GM18499 (cell line): Measurements from ENCODE around the gene ZC3H12A.
"Not testable (repeated sequence)": the region's sequence is repeated elsewhere in the genome, so short reads cannot be mapped to it uniquely, and the experiment has no call there.

Experiments used
- ATAC-seq: cut with Tn5 transposase; IDR thresholded peaks from one replicate; pipeline ENCODE4 v1.9.1; 2021; ENCODE audit warnings: moderate number of reproducible peaks; ENCODE audit not compliant: insufficient read depth, unreplicated experiment

The ZC3H12A gene

DNA sequence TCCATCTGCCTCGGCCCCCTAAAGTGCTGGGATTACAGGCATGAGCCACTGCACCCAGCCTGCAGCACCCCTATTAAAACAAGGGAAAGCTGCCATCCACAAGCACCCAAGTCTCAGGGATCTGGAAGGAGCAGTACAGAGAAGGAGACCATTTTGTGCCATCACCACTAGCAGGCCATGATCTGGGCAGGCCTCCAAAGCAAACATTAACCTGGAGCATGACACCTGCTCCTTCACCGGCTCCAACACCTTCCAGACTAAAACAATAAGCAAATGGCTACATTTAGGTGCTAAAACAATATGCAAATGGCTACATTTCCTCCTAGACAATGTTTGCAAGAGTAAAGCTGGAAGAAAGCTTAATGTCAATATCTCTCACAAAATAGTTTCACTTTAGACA lies 23.5 kb downstream of the ZC3H12A start:
- no peak for ATAC-seq

DNA sequence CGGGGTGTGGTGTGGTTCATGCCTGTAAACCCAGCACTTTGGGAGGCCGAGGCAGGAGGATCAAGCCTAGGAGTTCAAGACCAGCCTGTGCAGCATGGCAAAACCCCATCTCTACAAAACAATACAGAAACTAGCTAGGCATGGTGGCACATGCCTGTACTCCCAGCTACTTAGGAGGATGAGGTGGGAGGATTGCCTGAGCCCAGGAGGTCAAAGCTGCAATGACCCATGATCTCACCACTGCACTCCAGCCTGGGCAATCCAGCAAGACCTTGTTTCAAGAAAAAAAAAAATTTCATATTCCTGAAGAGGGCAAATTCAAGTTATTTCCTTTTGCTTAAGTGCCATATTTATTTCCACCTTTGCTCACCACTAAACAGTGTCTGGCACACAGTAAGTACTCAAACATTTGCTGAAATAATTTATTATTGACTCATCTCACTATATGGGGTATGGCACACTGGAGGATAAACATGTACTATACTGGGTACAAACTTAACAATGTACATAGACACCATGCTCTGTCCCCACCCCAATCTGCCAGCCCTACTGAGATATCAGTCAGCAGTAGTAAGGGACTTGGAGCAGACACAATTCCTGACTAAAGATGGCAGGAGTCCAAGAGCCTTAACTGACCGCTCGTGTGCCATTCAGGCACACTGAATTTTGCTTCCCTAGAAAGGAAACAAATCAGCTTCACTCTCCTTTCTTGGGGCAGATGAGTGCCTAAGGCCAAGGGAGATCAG lies 24.7 kb downstream of the ZC3H12A start:
- ATAC-seq = no peak

DNA sequence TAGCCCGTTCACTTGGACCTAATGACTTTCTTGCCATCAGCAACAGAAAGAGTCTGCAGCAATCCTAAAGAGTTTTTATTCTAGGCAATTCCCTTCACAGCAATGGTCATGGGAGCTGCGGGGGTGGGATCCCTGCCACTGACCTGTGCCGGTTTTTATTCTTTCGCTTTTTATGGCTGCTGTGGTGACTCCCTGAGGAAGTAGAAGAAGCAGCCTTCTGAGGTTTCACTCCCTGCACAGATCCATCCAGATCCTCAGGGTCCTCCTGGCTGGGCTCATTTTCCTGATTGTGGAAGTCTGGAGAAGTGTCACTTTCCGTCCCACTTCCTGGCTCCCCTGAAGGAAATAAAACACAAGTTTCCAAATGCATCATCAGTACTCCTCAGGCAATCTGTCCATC lies 27.3 kb downstream of the ZC3H12A start:
- no peak for ATAC-seq

DNA sequence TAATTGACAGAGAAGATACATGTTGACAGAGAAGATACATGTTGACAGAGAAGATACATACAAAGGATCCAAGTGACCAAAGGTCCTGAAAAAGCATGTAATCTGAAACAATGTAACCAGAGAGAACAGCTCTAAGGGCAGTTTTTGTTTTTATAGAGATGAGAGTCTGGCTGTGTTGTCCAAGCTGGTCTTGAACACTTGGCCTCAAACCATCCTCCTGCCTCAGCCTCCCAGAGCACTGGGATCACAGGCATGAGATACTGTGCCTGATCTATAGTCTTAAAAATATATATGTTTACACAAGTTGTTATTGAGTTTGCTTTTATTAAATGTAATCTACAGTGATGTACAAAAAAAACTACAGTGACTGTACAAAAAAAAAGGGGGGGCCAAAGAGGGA lies 27.7 kb downstream of the ZC3H12A start:
- no peak for ATAC-seq

DNA sequence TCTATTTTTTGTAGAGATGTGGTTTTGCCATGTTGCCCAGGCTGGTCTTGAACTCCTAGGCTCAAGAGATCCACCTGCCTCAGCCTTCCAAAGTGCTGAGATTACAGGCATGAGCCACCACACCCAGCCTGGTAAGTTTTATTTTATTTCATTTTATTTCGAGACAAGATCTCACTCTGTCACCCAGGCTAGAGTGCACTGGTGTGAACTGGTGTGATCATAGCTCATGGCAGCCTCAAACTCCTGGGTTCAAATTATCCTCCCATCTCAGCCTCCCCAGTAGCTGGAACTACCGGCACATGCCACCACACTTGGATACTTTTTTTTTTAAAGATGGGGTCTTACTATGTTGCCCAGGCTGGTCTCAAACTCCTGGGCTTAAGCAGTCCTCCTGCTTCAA lies 28.4 kb downstream of the ZC3H12A start:
- not testable (repeated sequence) for ATAC-seq

DNA sequence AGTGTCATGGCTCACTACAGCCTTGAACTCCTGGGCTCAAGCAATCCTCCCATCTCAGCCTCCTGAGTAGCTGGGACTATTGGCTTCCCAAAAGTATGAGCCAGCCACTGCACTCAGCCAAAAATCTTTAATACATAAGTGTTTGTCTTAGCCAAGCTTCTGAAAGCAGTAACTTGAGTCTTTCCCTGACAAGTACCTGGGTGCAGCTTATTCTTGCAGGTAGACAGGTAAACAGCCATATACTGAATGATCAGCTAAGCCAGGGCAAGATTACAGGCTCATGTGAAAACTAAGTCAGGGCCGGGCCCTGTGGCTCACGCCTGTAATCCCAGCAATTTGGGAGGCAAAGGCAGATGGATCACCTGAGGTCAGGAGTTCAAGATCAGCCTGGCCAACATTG lies 32.4 kb downstream of the ZC3H12A start:
- no peak for ATAC-seq

DNA sequence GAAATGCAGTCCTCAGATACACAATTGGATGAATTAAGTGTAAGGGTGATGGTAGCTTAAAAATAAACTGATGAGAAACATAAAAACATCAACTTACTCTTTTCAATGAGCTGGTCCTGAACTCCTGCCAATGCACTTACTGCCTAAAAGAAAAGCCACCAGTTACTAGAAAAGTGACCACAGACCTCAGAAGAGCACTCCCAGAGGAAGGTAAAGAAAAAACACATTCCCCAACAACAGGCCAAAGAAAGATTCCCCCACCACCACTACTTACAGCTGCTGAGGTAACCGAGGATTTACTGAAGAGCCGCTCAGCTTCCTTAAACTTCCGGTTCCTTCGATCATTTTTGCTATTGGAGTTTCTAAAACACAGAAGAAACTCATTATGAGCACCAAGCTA lies 34.8 kb downstream of the ZC3H12A start:
- no peak for ATAC-seq

DNA sequence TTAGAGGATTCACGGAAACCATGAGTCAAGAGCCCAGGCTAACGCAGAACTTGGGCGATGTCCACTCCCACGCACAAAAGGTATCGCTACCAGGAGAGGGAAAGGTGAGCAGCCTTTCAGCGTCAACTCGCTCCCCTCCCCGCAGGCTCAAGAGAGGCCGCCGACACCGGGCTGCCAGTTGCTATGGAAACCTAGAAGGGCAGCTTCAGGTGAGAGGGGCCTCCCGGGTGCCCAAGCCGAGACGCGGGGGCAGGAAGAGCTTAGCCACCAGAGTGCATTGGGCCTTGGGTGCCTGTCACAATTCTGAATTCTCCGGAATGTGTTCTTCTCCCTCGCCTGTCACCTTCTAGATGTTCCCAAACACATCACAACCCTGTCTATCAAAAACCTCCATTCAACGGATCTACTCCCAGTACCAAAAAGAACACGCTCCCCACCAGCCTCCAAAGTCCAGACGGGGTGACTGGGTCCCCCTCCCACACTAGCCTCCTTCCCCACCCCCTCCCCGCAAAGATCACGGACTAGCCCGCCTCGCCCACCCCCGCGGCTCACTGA lies 39.5 kb downstream of the ZC3H12A start:
- no peak for ATAC-seq

DNA sequence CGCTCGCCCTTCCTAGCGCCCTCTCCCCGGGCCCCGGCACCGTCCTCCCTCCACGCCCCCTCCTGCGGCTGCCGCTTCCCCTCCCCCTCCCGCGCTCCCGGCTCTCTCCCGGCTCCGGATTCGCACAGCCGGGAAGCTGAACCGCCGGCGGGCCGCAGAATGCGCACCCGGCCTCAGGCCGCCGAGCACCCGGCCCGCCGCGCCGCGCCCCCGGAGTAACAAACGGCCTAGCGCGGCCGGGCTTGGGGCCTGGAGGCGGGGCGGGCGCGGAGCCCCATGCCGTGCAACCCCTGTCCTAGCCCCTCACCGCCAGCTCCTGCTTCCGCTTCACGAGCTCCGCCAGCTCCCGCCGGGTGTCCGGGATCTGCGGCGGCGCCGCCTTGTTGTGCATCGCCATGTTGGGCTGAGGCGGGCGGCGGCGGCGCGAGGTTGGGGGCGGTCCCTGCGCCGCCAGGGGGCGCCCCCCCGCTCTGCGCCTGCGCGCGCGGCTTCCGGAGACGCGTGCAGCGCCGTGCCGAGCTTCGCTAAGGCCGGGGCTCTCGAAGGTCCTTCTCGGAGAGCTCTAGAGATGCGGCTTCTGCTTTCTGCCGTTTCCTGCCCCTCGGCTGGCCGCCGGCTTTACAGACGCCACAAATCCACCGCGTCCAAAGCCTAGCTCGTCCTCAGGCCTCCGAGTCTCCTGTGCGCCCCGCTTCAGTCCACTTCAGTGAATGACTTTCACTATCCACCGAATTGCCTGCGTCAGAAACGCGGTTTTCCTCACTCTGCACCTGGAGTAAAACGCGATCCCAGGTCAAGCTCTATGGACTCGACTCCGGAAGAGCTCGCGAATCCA lies 40.2 kb downstream of the ZC3H12A start, which contains the start of gene MEAF6:
Gene MEAF6 (minus strand): TSS at position 417 of the 835 bp plus-strand sequence. CDS start 20 bp downstream, at position 397.
- no peak for ATAC-seq

DNA sequence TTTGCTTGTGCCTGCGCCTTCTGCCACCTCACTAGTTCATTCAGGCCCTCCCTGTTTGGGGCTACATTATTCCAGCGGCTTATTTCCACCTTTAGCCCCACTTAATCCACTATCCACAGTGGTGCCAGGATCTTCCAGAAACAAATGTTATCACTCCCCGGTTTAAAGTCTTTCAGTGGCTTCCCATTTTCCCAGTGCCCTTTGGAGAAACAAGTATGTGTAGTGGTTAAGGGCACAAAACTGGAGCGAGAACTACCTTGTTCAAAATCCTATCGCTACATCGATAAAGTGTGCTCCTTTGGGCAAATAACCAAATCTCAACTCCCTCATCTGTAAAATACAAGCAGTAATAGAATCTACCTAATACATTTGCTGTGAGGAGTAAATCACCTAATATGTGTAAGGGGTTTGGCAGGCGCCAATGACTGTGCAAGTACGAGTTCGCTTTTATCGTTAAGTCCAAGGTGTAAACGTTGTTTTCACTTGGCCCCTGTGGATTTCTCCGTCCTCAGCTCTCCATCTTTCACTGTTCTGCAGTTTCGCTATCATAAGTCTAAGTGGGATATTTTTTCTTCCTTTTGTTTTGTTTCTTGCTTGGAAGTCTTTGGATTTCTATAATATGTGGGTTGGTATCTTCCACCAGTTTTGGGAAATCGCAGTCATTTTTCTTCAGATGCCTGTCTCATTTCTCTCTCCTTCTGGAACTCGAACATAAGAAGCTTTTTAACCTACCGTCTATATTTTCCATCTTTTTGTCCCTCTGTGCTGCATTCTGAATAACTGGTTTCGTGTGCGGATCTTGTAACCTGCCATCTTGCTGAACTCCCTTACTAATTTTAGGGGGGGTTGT lies 41.0 kb downstream of the ZC3H12A start:
- no peak for ATAC-seq

DNA sequence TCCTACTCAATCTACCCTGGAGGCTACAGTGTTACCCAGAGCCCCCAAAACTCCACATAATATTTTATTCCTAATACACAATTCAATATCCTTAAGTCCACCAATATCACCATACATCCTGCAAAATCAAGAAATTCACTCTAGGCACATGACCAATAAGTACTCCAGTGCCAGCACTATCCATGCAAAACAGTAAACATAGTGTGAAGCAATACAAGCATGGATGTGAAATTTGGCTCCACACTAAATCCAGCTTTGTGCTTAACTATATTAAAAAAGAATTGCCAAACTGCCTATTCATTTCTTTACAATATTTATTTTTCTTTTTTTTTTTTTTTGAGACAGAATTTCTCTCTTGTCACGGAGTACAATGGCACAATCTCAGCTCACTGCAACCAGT lies 43.2 kb downstream of the ZC3H12A start:
- no peak for ATAC-seq

DNA sequence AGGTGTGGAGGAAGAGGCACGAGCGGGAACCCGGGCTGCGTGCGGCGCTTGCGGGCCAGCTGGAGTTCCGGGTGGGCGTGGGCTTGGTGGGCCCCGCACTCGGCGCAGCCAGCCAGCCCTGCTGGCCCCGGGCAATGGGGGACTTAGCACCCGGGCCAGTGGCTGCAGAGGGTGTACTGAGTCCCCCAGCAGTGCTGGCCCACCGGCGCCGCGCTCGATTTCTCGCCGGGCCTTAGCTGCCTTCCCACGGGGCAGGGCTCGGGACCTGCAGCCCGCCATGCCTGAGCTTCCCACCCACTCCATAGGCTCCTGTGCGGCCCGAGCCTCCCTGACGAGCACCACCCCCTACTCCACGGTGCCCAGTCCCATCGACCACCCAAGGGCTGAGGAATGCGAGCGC lies 43.9 kb downstream of the ZC3H12A start:
- not testable (repeated sequence) for ATAC-seq

DNA sequence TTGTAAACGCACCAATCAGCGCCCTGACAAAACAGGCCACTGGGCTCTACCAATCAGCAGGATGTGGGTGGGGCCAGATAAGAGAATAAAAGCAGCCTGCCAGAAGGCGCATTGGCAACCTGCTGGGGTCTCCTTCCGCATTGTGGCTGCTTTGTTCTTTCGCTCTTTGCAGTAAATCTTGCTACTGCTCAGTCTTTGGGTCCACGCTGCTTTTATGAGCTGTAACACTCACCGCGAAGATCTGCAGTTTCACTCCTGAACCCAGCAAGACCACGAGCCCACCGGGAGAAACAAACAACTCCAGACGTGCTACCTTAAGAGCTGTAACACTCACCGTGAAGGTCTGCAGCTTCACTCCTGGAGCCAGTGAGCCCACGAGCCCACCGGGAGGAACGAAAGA lies 44.5 kb downstream of the ZC3H12A start:
- not testable (repeated sequence) for ATAC-seq

DNA sequence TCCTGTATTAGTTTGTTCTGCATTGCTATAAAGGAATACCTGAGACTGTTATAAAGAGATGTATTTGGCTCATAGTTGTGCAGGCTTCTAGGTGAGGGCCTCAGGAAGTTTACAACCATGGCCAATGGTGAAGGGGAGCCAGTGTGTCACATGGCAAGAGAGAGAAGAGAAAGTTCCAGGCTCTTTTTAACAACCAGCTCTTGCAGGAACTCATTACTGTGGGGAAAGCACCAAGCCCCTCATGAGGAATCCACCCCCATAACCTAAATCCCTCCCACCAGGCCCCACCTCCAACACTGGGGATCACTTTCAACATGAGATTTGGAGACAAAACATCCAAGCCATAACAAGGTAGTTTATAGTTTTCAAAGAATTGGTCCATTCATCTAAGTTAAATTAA lies 45.2 kb downstream of the ZC3H12A start:
- no peak for ATAC-seq

DNA sequence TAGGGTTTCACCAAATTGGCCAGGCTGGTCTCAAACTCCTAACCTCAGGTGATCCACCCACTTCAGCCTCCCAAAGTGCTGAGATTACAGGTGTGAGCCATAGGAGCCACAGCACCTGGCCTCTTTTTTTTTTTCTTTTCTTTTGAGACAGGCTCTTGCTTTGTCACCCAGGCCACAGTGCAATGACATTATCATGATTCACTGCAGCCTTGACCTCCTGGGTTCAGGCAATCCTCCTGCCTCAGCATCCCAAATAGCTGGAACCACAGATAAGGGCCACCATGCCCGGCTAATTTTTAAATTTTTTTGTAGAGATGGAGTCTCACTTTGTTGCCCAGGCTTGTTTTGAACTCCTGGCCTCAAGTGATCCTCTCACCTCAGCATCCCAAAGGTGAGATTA lies 55.5 kb downstream of the ZC3H12A start:
- ATAC-seq = not testable (repeated sequence)

DNA sequence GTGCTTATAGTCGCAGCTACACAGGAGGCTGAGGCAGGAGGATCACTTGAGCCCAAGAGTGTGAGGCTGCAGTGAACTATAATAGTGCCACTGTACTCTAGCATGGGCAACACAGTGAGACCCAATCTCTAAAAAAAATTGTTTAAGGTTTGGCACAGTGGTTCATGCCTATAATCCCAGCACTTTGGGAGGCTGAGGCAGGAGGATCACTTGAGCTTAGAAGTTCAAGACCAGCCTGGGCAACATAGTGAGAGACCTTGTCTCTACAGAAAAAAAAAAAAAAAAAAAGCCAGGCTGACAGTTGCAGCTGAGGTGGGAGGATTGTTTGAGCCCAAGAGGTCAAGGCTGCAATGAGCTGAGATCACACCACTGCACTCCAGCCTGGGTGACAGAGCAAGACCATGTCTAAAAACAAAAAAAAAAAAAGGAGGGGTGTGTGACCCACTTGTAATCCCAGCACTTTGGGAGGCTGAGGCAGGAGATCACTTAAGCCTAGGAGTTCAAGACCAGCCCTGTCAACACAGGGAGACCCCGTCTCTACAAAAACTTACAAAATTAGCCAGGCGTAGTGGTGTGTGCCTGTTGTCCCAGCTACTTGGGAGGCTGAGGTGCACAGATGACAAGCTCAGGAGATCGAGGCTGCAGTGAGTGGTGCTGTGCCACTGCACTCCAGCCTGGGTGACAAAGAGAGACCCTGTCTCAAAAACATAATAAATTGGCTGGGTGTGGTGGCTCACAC lies 58.2 kb downstream of the ZC3H12A start:
- ATAC-seq = not testable (repeated sequence)

DNA sequence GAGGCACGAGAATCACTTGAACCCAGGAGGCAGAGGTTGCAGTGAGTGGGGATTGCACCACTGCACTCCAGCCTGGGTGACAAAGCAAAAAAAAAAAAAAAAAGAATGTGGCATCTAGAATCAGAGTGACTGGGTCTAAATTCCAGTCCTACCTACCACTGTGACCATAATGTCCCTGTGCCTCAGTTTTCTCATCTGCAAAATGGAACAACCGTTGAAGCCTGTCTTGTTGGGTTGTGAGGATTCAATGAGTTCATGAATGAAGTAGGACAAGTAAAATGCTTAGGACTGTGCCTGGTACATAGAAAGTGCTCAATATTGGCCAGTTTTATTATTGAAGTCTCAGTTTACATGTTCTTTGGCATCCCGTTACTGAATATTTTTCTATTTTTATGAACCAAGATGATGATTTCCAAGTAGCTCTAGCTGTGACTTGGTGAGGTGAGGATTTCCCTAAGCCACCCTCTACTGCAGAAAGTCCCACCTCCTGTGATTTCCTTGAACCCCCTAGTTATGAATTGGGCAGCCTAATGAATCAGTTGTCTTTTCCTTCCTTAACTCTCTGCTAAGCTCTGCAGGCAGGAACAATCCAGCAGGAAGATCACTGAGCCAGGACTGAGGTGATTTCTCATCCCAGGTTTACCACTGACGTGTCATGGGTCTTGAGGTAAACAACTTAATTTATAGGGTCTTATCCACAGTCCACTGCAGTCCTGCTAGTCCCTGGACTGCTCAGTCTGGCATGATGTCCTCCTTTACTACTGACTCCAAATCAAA lies 59.1 kb downstream of the ZC3H12A start:
- no peak for ATAC-seq
